GM12878 (cell line): ENCODE measurements around the gene BCKDHB. TPM values are rescaled to one million over a fixed set of nuclear protein-coding genes. Genes with fewer than 3 reads are reported as not detected.

Source experiments
- ATAC-seq: fragments of 200-7000 bp; cut with Tn5 transposase; 3 replicates; pipeline ENCODE4 v1.9.1; 2020; ENCODE audit warnings: mild to moderate bottlenecking, moderate library complexity
- BruUV-seq: library from RNA; stranded (reverse); fragments of 400-500 nt; replicated peaks from 2 replicates; lab custom pipeline; 2021; lab: Mats Ljungman, UMichigan
- CTCF ChIA-PET: fragments of 300-600 bp; sonication (Branson Sonifier 250); formaldehyde crosslinking; extraction: SDS; loops from one replicate; lab custom pipeline; 2021; ENCODE audit warnings: inconsistent platforms; lab: Yijun Ruan, JAX
- POLR2A ChIA-PET: fragments of 350-600 bp; formaldehyde crosslinking; extraction: SDS; loops from one replicate; lab custom pipeline; 2021; ENCODE audit warnings: inconsistent platforms; lab: Charles Lee
- RAD21 ChIA-PET: fragments of 300-600 bp; sonication (Branson Sonifier 250); formaldehyde crosslinking; loops from one replicate; lab custom pipeline; 2023; ENCODE audit warnings: antibody characterized with exemption; ENCODE audit not compliant: unreplicated experiment; lab: Charles Lee
- SMC1A ChIA-PET: fragments of 300-600 bp; sonication (Branson Sonifier 250); formaldehyde crosslinking; loops from one replicate; lab custom pipeline; 2023; ENCODE audit not compliant: unreplicated experiment, uncharacterized antibody; lab: Charles Lee
- DNase-seq: peaks from one replicate; pipeline ENCODE4 v3.0.0-alpha.2; 2011; ENCODE audit warnings: low read depth, low spot score
- FAIRE-seq: peaks from 3 replicates; lab custom pipeline; 2011; peaks lifted over from hg19 to GRCh38; lab: Jason Lieb, UNC
- H2AFZ ChIP-seq: 2 replicates; pipeline ENCODE4 v1.6.0; 2011; ENCODE audit warnings: low read depth, low read length, control low read depth; ENCODE audit not compliant: control insufficient read depth
- H3K27ac ChIP-seq: 2 replicates; pipeline ENCODE4 v1.5.1; 2011; ENCODE audit warnings: control low read depth; ENCODE audit not compliant: control insufficient read depth, insufficient read depth
- H3K27me3 ChIP-seq, 2 experiments: replicated peaks in 1 of 2; 2 replicates each; pipeline versions ENCODE4 v1.6.0 to v1.6.1; 2011; ENCODE audit warnings: low read length in 1 of 2; ENCODE audit not compliant: control insufficient read depth in 2 of 2, insufficient read depth in 2 of 2
- H3K36me3 ChIP-seq, 2 experiments: 2 replicates each; pipeline ENCODE4 v1.5.1; 2011; ENCODE audit warnings: low read length in 1 of 2; ENCODE audit not compliant: control insufficient read depth in 2 of 2, insufficient read depth in 2 of 2
- H3K4me1 ChIP-seq: 2 replicates; pipeline ENCODE4 v1.6.1; 2011; ENCODE audit warnings: mild to moderate bottlenecking, low read length, moderate library complexity, mixed read lengths; ENCODE audit not compliant: control insufficient read depth, insufficient read depth
- H3K4me2 ChIP-seq: 2 replicates; pipeline ENCODE4 v1.6.0; 2011; ENCODE audit warnings: control low read depth; ENCODE audit not compliant: control insufficient read depth, insufficient read depth
- H3K4me3 ChIP-seq: fragments of 200-600 bp; sonication (generic); 2 replicates; pipeline ENCODE4 v1.5.1; 2016
- H3K79me2 ChIP-seq: 2 replicates; pipeline ENCODE4 v1.6.0; 2011; ENCODE audit warnings: low read length; ENCODE audit not compliant: control insufficient read depth, insufficient read depth
- H3K9ac ChIP-seq: 2 replicates; pipeline ENCODE4 v1.8.0; 2011; ENCODE audit warnings: low read length, control low read depth, mixed read lengths; ENCODE audit not compliant: control insufficient read depth, insufficient read depth
- H3K9me3 ChIP-seq: replicated peaks from 3 replicates; pipeline ENCODE4 v1.5.1; 2011; ENCODE audit warnings: mild to moderate bottlenecking, low read length; ENCODE audit not compliant: control insufficient read depth, insufficient read depth
- H4K20me1 ChIP-seq: 2 replicates; pipeline ENCODE4 v1.6.0; 2011; ENCODE audit not compliant: control insufficient read depth, insufficient read depth
- CHD1 ChIP-seq: IDR thresholded peaks from 2 replicates; pipeline ENCODE4 v1.6.1; 2012; ENCODE audit warnings: low read depth, low read length, improper control_type of control experiment
- EP300 ChIP-seq, 2 experiments: fragments of 150-350 bp in 1 of 2; IDR thresholded peaks; 2 replicates each; pipeline ENCODE4 v1.6.1; 2011 to 2012; ENCODE audit warnings: low read depth in 2 of 2, low read length in 2 of 2, borderline replicate concordance in 1 of 2, improper control_type of control experiment in 1 of 2, inconsistent platforms in 1 of 2; ENCODE audit not compliant: control insufficient read depth in 1 of 2
- FOS ChIP-seq: IDR thresholded peaks from 3 replicates; pipeline ENCODE4 v1.6.1; 2011; ENCODE audit warnings: borderline replicate concordance; ENCODE audit not compliant: insufficient read length; ENCODE audit errors: extremely low read depth
- IRF5 ChIP-seq: fragments of 450-650 bp; IDR thresholded peaks from 2 replicates; pipeline ENCODE4 v1.6.1; 2017; ENCODE audit warnings: borderline replicate concordance
- KLF5 ChIP-seq: fragments of 450-650 bp; IDR thresholded peaks from 2 replicates; pipeline ENCODE4 v1.6.1; 2014; ENCODE audit warnings: mild to moderate bottlenecking; ENCODE audit not compliant: partially characterized antibody
- MLLT1 ChIP-seq: fragments of 450-650 bp; IDR thresholded peaks from 2 replicates; pipeline ENCODE4 v1.6.1; 2016; ENCODE audit warnings: mild to moderate bottlenecking
- NFXL1 ChIP-seq: fragments of 450-650 bp; IDR thresholded peaks from 2 replicates; pipeline ENCODE4 v1.6.1; 2017; ENCODE audit warnings: antibody characterized with exemption, mild to moderate bottlenecking, borderline replicate concordance
- PAX5 ChIP-seq: IDR thresholded peaks from 2 replicates; pipeline ENCODE4 v1.6.1; 2011; ENCODE audit warnings: low read depth, low read length, borderline replicate concordance
- RELB ChIP-seq: fragments of 450-650 bp; IDR thresholded peaks from 2 replicates; pipeline ENCODE4 v1.6.1; 2017; ENCODE audit warnings: low read depth, mild to moderate bottlenecking, moderate library complexity
- SMAD1 ChIP-seq: fragments of 450-650 bp; IDR thresholded peaks from 2 replicates; pipeline ENCODE4 v1.6.1; 2018; ENCODE audit warnings: mild to moderate bottlenecking, low read depth; ENCODE audit not compliant: partially characterized antibody
- SUZ12 ChIP-seq: fragments of 200-600 bp; sonication (generic); IDR thresholded peaks from one replicate; pipeline ENCODE4 v1.6.1; 2018; ENCODE audit warnings: antibody characterized with exemption, mild to moderate bottlenecking; ENCODE audit not compliant: unreplicated experiment
- ZSCAN29 ChIP-seq: fragments of 450-650 bp; IDR thresholded peaks from 2 replicates; pipeline ENCODE4 v1.6.1; 2017; ENCODE audit warnings: mild to moderate bottlenecking, moderate library complexity
- in situ Hi-C: fragments of 300-500 bp; cut with MboI; formaldehyde crosslinking; loops from 9 replicates; pipeline ENCODE4 v1.14.3; 2018; ENCODE audit warnings: mixed read lengths
- intact Hi-C: fragments of 100-400 bp; cut with micrococcal nuclease; formaldehyde crosslinking; loops from one replicate; pipeline ENCODE4 v1.14.2; 2022; ENCODE audit not compliant: unreplicated experiment
- polyA plus RNA-seq, 11 experiments: library from polyadenylated mRNA; depleted of rRNA in 4 of 11; unstranded in 6 of 11; stranded (reverse) in 5 of 11; fragments of >200 nt; fragmentation: Nextera tagmentation in 4 of 11; fragmentation: Illumina TruSeq in 1 of 11; extraction: Ambion mirVana in 4 of 11; extraction: Trizol in 1 of 11; gene quantifications; 1 replicate in 1 of 11; 2 replicates in 10 of 11; pipeline versions ENCODE4 v1.2.1 to v1.2.3, GENCODE V29; 2011 to 2016; ENCODE audit warnings: inconsistent platforms in 2 of 11, missing spikeins in 2 of 11, low read depth in 1 of 11
- total RNA-seq, 4 experiments: library from RNA; depleted of rRNA in 3 of 4; stranded (reverse); fragments of >200 nt in 3 of 4; fragmentation: Illumina TruSeq in 1 of 4; extraction: Trizol in 1 of 4; gene quantifications; 2 replicates each; pipeline versions ENCODE4 v1.2.1 to v1.2.3, GENCODE V29; 2013 to 2021

The BCKDHB gene
- total and polyA plus RNA-seq, 10 of the 15 experiments (the other 5 are each of a cell fraction or from before 2014, with no cell fraction given): 12.9 to 57.1 (median 25.3) TPM

GRCh38 chr6:80254716-80255115 is 148.2 kb downstream of the BCKDHB start:
- POLR2A ChIA-PET: no interaction called here
- CTCF ChIA-PET: no interaction called here

GRCh38 chr6:80256691-80257090 is 150.2 kb downstream of the BCKDHB start:
- no peaks in the 10 kb centered on the region for H3K36me3 ChIP-seq
- no peak overlapping the region for H3K4me3 ChIP-seq
- in situ Hi-C loops (no loop called here), intact Hi-C loops (no loop called here)
- no peak overlapping the region for H3K4me2 ChIP-seq
- BruUV-seq: no TSS peak
- H3K4me1 ChIP-seq: no peaks in the 10 kb centered on the region
- no peaks in the 10 kb centered on the region for H4K20me1 ChIP-seq
- H3K79me2 ChIP-seq: no peaks in the 10 kb centered on the region
- H3K27me3 ChIP-seq: no peaks in the 10 kb centered on the region
- ChIA-PET POLR2A (interaction anchor here (0.6 kb wide), 1 partner anchor 256 kb away, joined by 3 read pairs; no protein-coding TSS in a partner anchor), RAD21 (interaction anchor here (0.6 kb wide), 1 partner anchor 21 kb away, joined by 3 read pairs; no protein-coding TSS in a partner anchor), SMC1A (no interaction called here), CTCF (no interaction called here)
- H3K27ac ChIP-seq: no peak overlapping the region
- no peak for DNase-seq
- no peak overlapping the region for H2AFZ ChIP-seq
- no peaks in the 10 kb centered on the region for H3K9me3 ChIP-seq
- FAIRE-seq: no peak
- no peak for ATAC-seq
- no peak overlapping the region for H3K9ac ChIP-seq
- TF ChIP-seq SMAD1 (no peak), MLLT1 (no peak), CHD1 (no peak), SUZ12 (no peak), PAX5 (no peak), FOS (no peak), IRF5 (no peak), KLF5 (no peak), EP300 (IDR thresholded peaks at IDR 0.05; ENCODE audit: borderline replicate concordance in 1 of 2, control insufficient read depth in 1 of 2, low read depth in 2 of 2, low read length in 2 of 2) (no peak), ZSCAN29 (no peak)

More at GRCh38 chr6:80254716-80255115, 148.2 kb downstream of the BCKDHB start:
- H3K27me3 ChIP-seq: no peaks in the 10 kb centered on the region
- intact Hi-C loops (loop anchor here (2.0 kb wide), 1 partner anchor 26 kb away; no protein-coding TSS in a partner anchor), in situ Hi-C loops (no loop called here)
- no peak for ATAC-seq
- H3K4me1 ChIP-seq: no peaks in the 10 kb centered on the region
- no peaks in the 10 kb centered on the region for H3K36me3 ChIP-seq
- no peak overlapping the region for H3K4me3 ChIP-seq
- TF ChIP-seq NFXL1 (no peak), RELB (peak; percentile 16; the same call in 1 of the 2 replicates)
- no peak overlapping the region for H2AFZ ChIP-seq
- no peak overlapping the region for H3K9ac ChIP-seq
- ChIA-PET SMC1A (interaction anchor here (0.8 kb wide), 1 partner anchor 19 kb away, joined by 3 read pairs; no protein-coding TSS in a partner anchor), RAD21 (no interaction called here)
- H4K20me1 ChIP-seq: no peaks in the 10 kb centered on the region
- H3K79me2 ChIP-seq: no peaks in the 10 kb centered on the region
- no peaks in the 10 kb centered on the region for H3K9me3 ChIP-seq
- no peak overlapping the region for H3K4me2 ChIP-seq
- no TSS peak for BruUV-seq
- DNase-seq: no peak
- H3K27ac ChIP-seq: no peak overlapping the region
- FAIRE-seq: no peak
